GM10266 (cell line): ENCODE results near the gene MOBP.

ENCODE experiments used
- DNase-seq: peaks from one replicate; pipeline ENCODE4 v3.0.0; 2012; ENCODE audit errors: extremely low spot score
- CTCF ChIP-seq: IDR thresholded peaks from 2 replicates; pipeline ENCODE4 v1.5.1; 2012; ENCODE audit warnings: mild to moderate bottlenecking, low read depth; ENCODE audit not compliant: control insufficient read depth, insufficient read depth; ENCODE audit errors: missing control alignments

Gene MOBP

DNA sequence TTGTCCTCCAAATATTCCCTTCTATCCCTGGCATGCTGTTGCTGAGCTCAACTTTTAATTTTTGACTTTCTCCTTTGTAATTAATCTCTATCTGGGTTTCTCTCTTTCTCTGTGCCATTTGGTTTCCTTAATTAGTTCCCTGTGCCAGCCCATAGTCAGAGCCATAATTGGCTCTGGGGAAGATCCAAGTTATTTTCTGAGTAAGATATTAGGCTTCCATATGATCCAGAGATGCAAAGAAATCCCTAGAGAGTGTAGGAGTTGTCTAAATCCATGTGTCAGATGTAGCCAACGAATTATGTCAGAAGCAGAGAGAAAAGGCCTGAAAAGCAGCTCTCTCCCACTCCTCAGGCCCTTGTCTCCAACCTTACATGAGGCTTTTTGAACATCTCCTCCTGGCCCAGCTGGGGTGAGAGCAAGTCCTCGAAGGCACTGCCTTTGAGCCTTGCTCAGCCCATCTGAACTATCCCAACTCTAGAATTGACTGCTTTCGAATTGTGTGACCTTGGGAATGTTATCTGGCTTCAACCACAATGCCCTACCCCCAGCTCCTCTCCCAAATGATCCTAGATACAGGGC lies 46.4 kb downstream of the MOBP start:
- no peak for TF ChIP-seq CTCF
- no peak for DNase-seq

- no peak for TF ChIP-seq CTCF
- DNase-seq = no peak
Measured at GRCh38 chr3:39515681-39516441, 48.4 kb downstream of the MOBP start.

DNA sequence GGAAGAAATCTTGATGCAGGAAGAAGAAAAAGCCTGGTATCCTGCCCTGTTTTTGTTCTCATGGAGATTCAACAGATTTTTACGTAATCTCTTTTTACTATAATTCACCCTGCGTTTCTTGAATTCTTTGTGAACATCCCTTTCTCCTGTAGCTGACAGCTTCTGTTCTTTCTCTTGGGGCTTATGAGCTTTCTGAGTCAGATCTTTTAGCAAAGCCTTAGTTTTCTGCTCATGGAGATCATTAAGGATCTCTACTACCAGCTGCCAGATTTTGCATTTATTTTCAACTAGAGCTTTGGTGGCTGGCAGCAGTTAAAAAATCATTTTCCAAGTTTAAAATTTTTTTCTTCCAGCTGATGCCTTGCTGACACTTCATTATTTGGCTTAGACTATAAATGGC lies 51.6 kb downstream of the MOBP start:
- DNase-seq = no peak
- TF ChIP-seq CTCF = no peak

DNA sequence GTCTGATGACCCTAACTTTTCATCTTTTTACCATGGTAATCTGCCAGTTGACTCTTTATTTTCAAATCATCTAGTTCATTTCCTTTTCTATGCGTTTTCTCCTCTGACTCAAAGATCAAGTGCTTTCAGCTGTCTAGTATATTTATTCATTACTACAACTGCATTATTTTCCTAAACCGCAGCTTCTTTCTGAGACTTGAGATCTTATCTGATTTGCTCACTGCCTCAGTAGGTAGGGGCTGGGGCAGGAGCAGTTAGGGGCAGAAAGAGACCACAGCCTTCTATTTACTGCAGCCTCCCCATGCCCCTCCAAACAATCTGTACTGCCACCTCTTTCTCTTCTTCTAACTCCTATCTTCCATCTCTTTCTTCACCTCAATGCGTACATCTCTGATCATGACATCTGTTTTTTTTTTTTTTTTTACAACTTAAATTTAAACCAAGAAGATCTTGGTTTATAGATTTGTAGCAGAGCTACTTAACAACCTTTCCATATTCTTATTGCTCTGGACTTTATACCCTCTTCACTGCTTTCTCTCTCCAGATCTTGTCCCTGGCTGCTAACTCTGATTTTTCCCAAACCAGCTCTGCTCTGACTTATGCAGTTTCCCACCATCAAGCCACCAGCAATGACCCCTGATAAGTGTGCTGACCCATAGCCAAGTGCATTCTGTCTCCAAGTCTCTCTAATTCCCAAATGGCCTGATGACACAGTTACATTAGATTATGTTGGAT lies 52.2 kb downstream of the MOBP start:
- TF ChIP-seq CTCF = no peak
- DNase-seq = no peak

GRCh38 chr3:39521456-39521855 lies 54.0 kb downstream of the MOBP start:
- DNase-seq = no peak
- no peak for TF ChIP-seq CTCF

DNA sequence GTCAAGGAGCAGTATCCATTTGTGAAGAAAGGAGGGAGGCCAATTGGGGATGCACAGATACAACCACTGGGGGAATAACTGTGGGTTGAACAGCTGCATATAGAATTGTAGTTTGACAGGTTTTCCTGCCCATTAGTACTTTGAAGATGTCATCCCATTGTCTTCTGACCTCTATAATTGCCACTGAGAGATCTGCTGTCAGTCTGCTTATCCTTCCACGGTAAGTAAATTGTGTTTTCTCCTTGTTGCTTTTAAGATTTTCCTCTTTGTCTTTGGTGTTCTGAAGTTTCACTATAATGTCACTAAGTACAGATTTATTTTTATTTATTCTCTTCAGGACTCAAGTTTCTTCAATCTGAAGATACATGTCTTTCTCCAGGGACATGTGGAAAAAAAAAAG lies 56.6 kb downstream of the MOBP start:
- TF ChIP-seq CTCF = no peak
- DNase-seq = no peak

- no peak for TF ChIP-seq CTCF
- DNase-seq = no peak
Measured at GRCh38 chr3:39528844-39529243, 61.4 kb downstream of the MOBP start.
